Measurements from ENCODE around the gene ZNF92.
"Not testable (repeated sequence)": the region's sequence is repeated elsewhere in the genome, so short reads cannot be mapped to it uniquely, and the experiment has no call there.

DNA sequence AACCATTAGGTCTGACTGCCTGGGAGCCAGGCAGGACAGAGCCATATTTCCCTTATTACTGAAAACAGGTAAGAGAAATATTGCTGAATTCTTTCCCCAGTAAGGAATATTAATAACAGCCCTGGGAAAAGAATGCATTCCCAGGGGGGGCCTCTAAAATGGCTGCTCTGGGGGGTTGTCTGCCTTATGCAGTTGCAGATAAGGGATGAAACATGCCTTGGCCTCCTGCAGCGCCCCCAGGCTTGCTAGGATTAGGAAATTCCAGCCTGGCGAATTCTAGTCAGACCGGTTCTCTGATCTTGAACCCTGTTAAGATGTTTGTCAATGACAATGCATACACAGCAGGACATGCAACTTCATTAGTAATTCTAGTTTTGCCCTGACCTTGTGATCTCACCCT, 49.6 kb downstream of the ZNF92 start:
- TF ChIP-seq, protein P1, sequence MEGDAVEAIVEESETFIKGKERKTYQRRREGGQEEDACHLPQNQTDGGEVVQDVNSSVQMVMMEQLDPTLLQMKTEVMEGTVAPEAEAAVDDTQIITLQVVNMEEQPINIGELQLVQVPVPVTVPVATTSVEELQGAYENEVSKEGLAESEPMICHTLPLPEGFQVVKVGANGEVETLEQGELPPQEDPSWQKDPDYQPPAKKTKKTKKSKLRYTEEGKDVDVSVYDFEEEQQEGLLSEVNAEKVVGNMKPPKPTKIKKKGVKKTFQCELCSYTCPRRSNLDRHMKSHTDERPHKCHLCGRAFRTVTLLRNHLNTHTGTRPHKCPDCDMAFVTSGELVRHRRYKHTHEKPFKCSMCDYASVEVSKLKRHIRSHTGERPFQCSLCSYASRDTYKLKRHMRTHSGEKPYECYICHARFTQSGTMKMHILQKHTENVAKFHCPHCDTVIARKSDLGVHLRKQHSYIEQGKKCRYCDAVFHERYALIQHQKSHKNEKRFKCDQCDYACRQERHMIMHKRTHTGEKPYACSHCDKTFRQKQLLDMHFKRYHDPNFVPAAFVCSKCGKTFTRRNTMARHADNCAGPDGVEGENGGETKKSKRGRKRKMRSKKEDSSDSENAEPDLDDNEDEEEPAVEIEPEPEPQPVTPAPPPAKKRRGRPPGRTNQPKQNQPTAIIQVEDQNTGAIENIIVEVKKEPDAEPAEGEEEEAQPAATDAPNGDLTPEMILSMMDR (IDR thresholded peaks at IDR 0.05), result not testable (repeated sequence)
- not testable (repeated sequence) for TF ChIP-seq POLR2A (IDR thresholded peaks at IDR 0.05)
